Keratinocyte (primary cell): ENCODE measurements around the gene GSX1. TPM values are rescaled to one million over a fixed set of nuclear protein-coding genes. Genes with fewer than 3 reads are reported as not detected.

ENCODE experiments used
- DNase-seq: peaks from one replicate; pipeline ENCODE4 v3.0.0-alpha.2; 2011; ENCODE audit warnings: low read depth, missing footprints, low spot score
- FAIRE-seq: peaks from 2 replicates; lab custom pipeline; 2011; peaks lifted over from hg19 to GRCh38; lab: Jason Lieb, UNC
- H2AFZ ChIP-seq: 2 replicates; pipeline ENCODE4 v1.6.0; 2012; ENCODE audit warnings: low read length, control low read depth, inconsistent platforms; ENCODE audit not compliant: control insufficient read depth
- H3K27ac ChIP-seq: 2 replicates; pipeline ENCODE4 v1.5.1; 2011; ENCODE audit warnings: low read length; ENCODE audit not compliant: control insufficient read depth, insufficient read depth
- H3K27me3 ChIP-seq: 3 replicates; pipeline ENCODE4 v1.6.0; 2011; ENCODE audit warnings: low read length; ENCODE audit not compliant: control insufficient read depth, insufficient read depth; ENCODE audit errors: extremely low read depth
- H3K36me3 ChIP-seq, 2 experiments: 2 replicates in 1 of 2; 3 replicates in 1 of 2; pipeline ENCODE4 v1.5.1; 2011; ENCODE audit warnings: low read length in 2 of 2, mild to moderate bottlenecking in 1 of 2; ENCODE audit not compliant: control insufficient read depth in 2 of 2, insufficient read depth in 2 of 2; ENCODE audit errors: extremely low read depth in 1 of 2
- H3K4me1 ChIP-seq: 3 replicates; pipeline ENCODE4 v1.5.1; 2011; ENCODE audit warnings: low read length; ENCODE audit not compliant: control insufficient read depth, insufficient read depth; ENCODE audit errors: extremely low read depth
- H3K4me2 ChIP-seq: 3 replicates; pipeline ENCODE4 v1.6.0; 2011; ENCODE audit warnings: low read depth, low read length; ENCODE audit not compliant: control insufficient read depth, insufficient read depth; ENCODE audit errors: extremely low read depth
- H3K4me3 ChIP-seq, 3 experiments: fragments of 200-600 bp in 1 of 3; sonication (generic) in 1 of 3; 2 replicates in 2 of 3; 3 replicates in 1 of 3; pipeline ENCODE4 v1.5.1; 2011 to 2016; ENCODE audit warnings: low read length in 3 of 3, mild to moderate bottlenecking in 3 of 3, control low read depth in 2 of 3, inconsistent platforms in 1 of 3, low read depth in 1 of 3, mixed read lengths in 1 of 3, mixed run types in 1 of 3, moderate library complexity in 1 of 3; ENCODE audit not compliant: control insufficient read depth in 2 of 3, insufficient read depth in 2 of 3; ENCODE audit errors: extremely low read depth in 1 of 3
- H3K79me2 ChIP-seq: 2 replicates; pipeline ENCODE4 v1.6.0; 2012; ENCODE audit warnings: low read length; ENCODE audit not compliant: control insufficient read depth, insufficient read depth
- H3K9ac ChIP-seq: 3 replicates; pipeline ENCODE4 v1.6.0; 2011; ENCODE audit warnings: low read length; ENCODE audit not compliant: control insufficient read depth, insufficient read depth; ENCODE audit errors: extremely low read depth
- H3K9me1 ChIP-seq: 3 replicates; pipeline ENCODE4 v1.6.0; 2011; ENCODE audit warnings: low read length; ENCODE audit not compliant: control insufficient read depth, insufficient read depth; ENCODE audit errors: extremely low read depth
- H3K9me3 ChIP-seq: 2 replicates; pipeline ENCODE4 v1.5.1; 2012; ENCODE audit warnings: low read depth, low read length; ENCODE audit not compliant: control insufficient read depth
- H4K20me1 ChIP-seq: 3 replicates; pipeline ENCODE4 v1.6.0; 2011; ENCODE audit warnings: low read length; ENCODE audit not compliant: control insufficient read depth, insufficient read depth; ENCODE audit errors: extremely low read depth
- EZH2 ChIP-seq: IDR thresholded peaks from one replicate; pipeline ENCODE4 v1.6.1; 2012; ENCODE audit warnings: inconsistent platforms, mild to moderate bottlenecking, low read length, moderate library complexity
- dilution Hi-C: fragments of 300-500 bp; cut with MboI; formaldehyde crosslinking; loops from one replicate; pipeline ENCODE4 v1.7.0; 2020; ENCODE audit warnings: low sequenced_read_pairs; ENCODE audit not compliant: extremely low pct_ligation_motif_present
- polyA plus RNA-seq, 5 experiments: library from polyadenylated mRNA; depleted of rRNA in 3 of 5; stranded (reverse) in 3 of 5; stranded (forward) in 1 of 5; unstranded in 1 of 5; fragments of >200 nt; gene quantifications; 1 replicate in 1 of 5; 2 replicates in 3 of 5; 3 replicates in 1 of 5; pipeline versions ENCODE4 v1.2.1 to v1.2.3, GENCODE V29; 2011 to 2012; ENCODE audit warnings: missing spikeins in 2 of 5, low read depth in 1 of 5, low replicate concordance in 1 of 5
- TF ChIP-seq, protein P1 (sequence below), 3 experiments: IDR thresholded peaks in 1 of 3; conservative IDR thresholded peaks in 1 of 3; optimal IDR thresholded peaks in 1 of 3; 2 replicates in 2 of 3; 3 replicates in 1 of 3; pipeline versions ENCODE3 to v1.5.1; 2011; ENCODE audit warnings: low read length in 3 of 3, mild to moderate bottlenecking in 3 of 3, moderate library complexity in 2 of 3, control low read depth in 1 of 3, inconsistent platforms in 1 of 3; ENCODE audit not compliant: insufficient read depth in 2 of 3; ENCODE audit errors: extremely low read depth in 1 of 3

Gene GSX1
- polyA plus RNA-seq, 1 donor (not counting 4 experiments of a cell fraction or from before 2014, with no cell fraction given): not detected

- dilution Hi-C loops: no loop called here
- Histone ChIP-seq H3K79me2 (no peaks in the 10 kb centered on the region), H2AFZ (no peak overlapping the region), H3K27me3 (peaks cover 20% of the 10 kb centered on the region), H3K4me3 (no peak overlapping the region), H3K27ac (no peak overlapping the region), H4K20me1 (no peaks in the 10 kb centered on the region), H3K9ac (no peak overlapping the region), H3K9me3 (no peaks in the 10 kb centered on the region), H3K4me2 (no peak overlapping the region), H3K9me1 (no peaks in the 10 kb centered on the region), H3K36me3 (no peaks in the 10 kb centered on the region), H3K4me1 (no peaks in the 10 kb centered on the region)
- FAIRE-seq (no peak), DNase-seq (no peak)
- no peak for TF ChIP-seq EZH2
- TF ChIP-seq, protein P1, sequence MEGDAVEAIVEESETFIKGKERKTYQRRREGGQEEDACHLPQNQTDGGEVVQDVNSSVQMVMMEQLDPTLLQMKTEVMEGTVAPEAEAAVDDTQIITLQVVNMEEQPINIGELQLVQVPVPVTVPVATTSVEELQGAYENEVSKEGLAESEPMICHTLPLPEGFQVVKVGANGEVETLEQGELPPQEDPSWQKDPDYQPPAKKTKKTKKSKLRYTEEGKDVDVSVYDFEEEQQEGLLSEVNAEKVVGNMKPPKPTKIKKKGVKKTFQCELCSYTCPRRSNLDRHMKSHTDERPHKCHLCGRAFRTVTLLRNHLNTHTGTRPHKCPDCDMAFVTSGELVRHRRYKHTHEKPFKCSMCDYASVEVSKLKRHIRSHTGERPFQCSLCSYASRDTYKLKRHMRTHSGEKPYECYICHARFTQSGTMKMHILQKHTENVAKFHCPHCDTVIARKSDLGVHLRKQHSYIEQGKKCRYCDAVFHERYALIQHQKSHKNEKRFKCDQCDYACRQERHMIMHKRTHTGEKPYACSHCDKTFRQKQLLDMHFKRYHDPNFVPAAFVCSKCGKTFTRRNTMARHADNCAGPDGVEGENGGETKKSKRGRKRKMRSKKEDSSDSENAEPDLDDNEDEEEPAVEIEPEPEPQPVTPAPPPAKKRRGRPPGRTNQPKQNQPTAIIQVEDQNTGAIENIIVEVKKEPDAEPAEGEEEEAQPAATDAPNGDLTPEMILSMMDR (optimal IDR thresholded peaks at IDR 0.05 in 1 of 3, IDR thresholded peaks at IDR 0.05 in 1 of 3, conservative IDR thresholded peaks at IDR 0.05 in 1 of 3; ENCODE audit: extremely low read depth in 1 of 3, insufficient read depth in 2 of 3, low read length in 3 of 3): no peak
Measured at GRCh38 chr13:27782151-27782550, 10.1 kb upstream of the GSX1 start.

GRCh38 chr13:27783111-27783510, 9.2 kb upstream of the GSX1 start:
- Histone ChIP-seq H3K9me3 (no peaks in the 10 kb centered on the region), H3K9ac (no peak overlapping the region), H3K27ac (no peak overlapping the region), H3K27me3 (peaks cover 28% of the 10 kb centered on the region), H3K36me3 (no peaks in the 10 kb centered on the region), H3K4me1 (no peaks in the 10 kb centered on the region), H3K9me1 (no peaks in the 10 kb centered on the region), H3K4me2 (no peak overlapping the region), H4K20me1 (no peaks in the 10 kb centered on the region), H3K79me2 (no peaks in the 10 kb centered on the region), H3K4me3 (no peak overlapping the region), H2AFZ (no peak overlapping the region)
- dilution Hi-C loops: no loop called here
- no peak for DNase-seq
- TF ChIP-seq, protein P1 (optimal IDR thresholded peaks at IDR 0.05 in 1 of 3, IDR thresholded peaks at IDR 0.05 in 1 of 3, conservative IDR thresholded peaks at IDR 0.05 in 1 of 3; ENCODE audit: extremely low read depth in 1 of 3, insufficient read depth in 2 of 3, low read length in 3 of 3): peak; percentile 39 to 69 (median 61)
- no peak for TF ChIP-seq EZH2
- no peak for FAIRE-seq
